NOMO-1 (cell line): ENCODE measurements around the gene FOXRED2.

ENCODE experiments used
- DNase-seq, 2 experiments: peaks; one replicate each; lab custom pipeline; 2025; ENCODE audit not compliant: unreplicated experiment in 2 of 2; lab: John Stamatoyannopoulos, UW

FOXRED2 gene

GRCh38 chr22:36520423-36520822, 13.6 kb upstream of the FOXRED2 start:
- peak in 1 of 2 experiments; percentile 8 for DNase-seq

GRCh38 chr22:36519906-36520305, 13.1 kb upstream of the FOXRED2 start:
- peak; percentile 13 to 59 for DNase-seq

- no peak for DNase-seq
These were observed 7.9 kb upstream of the FOXRED2 start for GRCh38 chr22:36514766-36515165.

- no peak for DNase-seq
These were observed 6.2 kb upstream of the FOXRED2 start for GRCh38 chr22:36512991-36513390.

GRCh38 chr22:36512333-36512732, 5.5 kb upstream of the FOXRED2 start:
- no peak for DNase-seq

- DNase-seq, result peak in 1 of 2 experiments; percentile 21
These were observed 4.4 kb upstream of the FOXRED2 start for GRCh38 chr22:36510966-36511881.

GRCh38 chr22:36510384-36510783, 3.5 kb upstream of the FOXRED2 start:
- peak; percentile 68 to 79 for DNase-seq

- no peak for DNase-seq
These were observed 724 bp upstream of the FOXRED2 start for GRCh38 chr22:36507518-36508010.

GRCh38 chr22:36505998-36506635, 723 bp downstream of the FOXRED2 start:
- DNase-seq, result no peak

- no peak for DNase-seq
These were observed 8.8 kb downstream of the FOXRED2 start for GRCh38 chr22:36497910-36498665.

- DNase-seq, result peak; percentile 74 to 95
These were observed 13.1 kb downstream of the FOXRED2 start for GRCh38 chr22:36493690-36494110.

GRCh38 chr22:36492109-36492508, 14.7 kb downstream of the FOXRED2 start:
- no peak for DNase-seq

GRCh38 chr22:36491155-36491554, 15.7 kb downstream of the FOXRED2 start:
- no peak for DNase-seq

- DNase-seq, result no peak
These were observed 20.0 kb downstream of the FOXRED2 start for GRCh38 chr22:36486619-36487384.

- DNase-seq, result peak; percentile 93 to 94
These were observed 25.3 kb downstream of the FOXRED2 start, which contains the start of gene TXN2 for GRCh38 chr22:36481393-36482168. Gene TXN2, minus strand, starts transcription at chr22:36481640. Its CDS starts 803 bp downstream, at chr22:36480837.

GRCh38 chr22:36480941-36481392, 25.9 kb downstream of the FOXRED2 start:
- DNase-seq, result no peak

- DNase-seq, result no peak
These were observed 27.9 kb downstream of the FOXRED2 start for GRCh38 chr22:36478966-36479365.

GRCh38 chr22:36475341-36475740, 31.5 kb downstream of the FOXRED2 start:
- no peak for DNase-seq

GRCh38 chr22:36472689-36473088, 34.2 kb downstream of the FOXRED2 start:
- no peak for DNase-seq
